ENCODE measurements around the gene CYP3A4. TPM values are rescaled to one million over a fixed set of nuclear protein-coding genes. Genes with fewer than 3 reads are reported as not detected.

CYP3A4 gene
- total and polyA plus RNA-seq, 2 of the 13 experiments (the other 11 are each of a cell fraction or from before 2014, with no cell fraction given), result 0.11 to 0.24 TPM

DNA sequence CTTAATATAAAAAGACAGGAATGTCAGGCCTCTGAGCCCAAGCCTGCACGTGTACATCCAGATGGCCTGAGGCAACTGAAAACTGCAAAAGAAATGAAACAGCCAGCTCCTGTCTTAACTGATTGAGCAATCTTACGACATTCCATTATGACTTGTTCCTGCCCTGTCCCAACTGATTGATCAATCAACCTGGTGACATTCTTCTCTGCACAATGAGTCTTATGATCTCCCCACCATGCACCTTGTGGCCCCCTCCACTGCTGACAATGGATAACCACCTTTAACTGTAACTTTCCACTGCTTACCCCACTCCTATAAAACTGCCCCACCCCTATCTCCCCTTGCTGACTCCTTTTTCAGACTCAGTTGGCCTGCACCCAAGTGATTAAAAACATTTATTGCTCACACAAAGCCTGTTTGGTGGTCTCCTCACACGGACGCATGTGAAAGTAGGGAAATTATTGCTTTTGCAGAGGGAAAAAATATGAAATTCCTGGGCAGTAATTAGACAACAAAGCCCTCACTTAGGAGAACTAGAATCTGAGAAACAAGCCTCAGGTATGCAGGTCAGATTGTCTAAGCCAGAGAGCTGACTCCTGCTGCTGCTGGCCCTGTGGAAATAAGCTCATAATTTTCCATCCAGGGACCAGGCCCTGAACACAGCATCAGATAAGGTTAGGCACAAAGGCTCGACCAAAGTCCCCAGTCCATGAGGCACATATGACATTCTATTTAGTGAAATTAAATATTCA is 54.3 kb downstream of the CYP3A4 start (continued):
- TF ChIP-seq AKAP8 (CRISPR knock-in tag; IDR thresholded peaks at IDR 0.05) (no peak), HMG20A (CRISPR knock-in tag; IDR thresholded peaks at IDR 0.05; ENCODE audit: borderline replicate concordance) (peak; percentile 47; the same call in 1 of the 2 replicates), CEBPB (IDR thresholded peaks at IDR 0.05; ENCODE audit: borderline replicate concordance, low read depth, low read length) (peak; percentile 98), CCDC6 (CRISPR knock-in tag; IDR thresholded peaks at IDR 0.05) (peak; percentile 40; the same call in 1 of the 2 replicates), HDAC1 (CRISPR knock-in tag; IDR thresholded peaks at IDR 0.05) (peak; percentile 44; the same call in 1 of the 2 replicates), SALL1 (CRISPR knock-in tag; IDR thresholded peaks at IDR 0.05) (peak; percentile 51; the same call in 1 of the 2 replicates), ZNF724P (CRISPR knock-in tag; IDR thresholded peaks at IDR 0.05; ENCODE audit: borderline replicate concordance) (no peak), ZFP37 (CRISPR knock-in tag; IDR thresholded peaks at IDR 0.05; ENCODE audit: borderline replicate concordance) (no peak), SIX4 (CRISPR knock-in tag; IDR thresholded peaks at IDR 0.05) (peak; percentile 60; the same call in 1 of the 2 replicates)
- TF ChIP-seq, protein P1, sequence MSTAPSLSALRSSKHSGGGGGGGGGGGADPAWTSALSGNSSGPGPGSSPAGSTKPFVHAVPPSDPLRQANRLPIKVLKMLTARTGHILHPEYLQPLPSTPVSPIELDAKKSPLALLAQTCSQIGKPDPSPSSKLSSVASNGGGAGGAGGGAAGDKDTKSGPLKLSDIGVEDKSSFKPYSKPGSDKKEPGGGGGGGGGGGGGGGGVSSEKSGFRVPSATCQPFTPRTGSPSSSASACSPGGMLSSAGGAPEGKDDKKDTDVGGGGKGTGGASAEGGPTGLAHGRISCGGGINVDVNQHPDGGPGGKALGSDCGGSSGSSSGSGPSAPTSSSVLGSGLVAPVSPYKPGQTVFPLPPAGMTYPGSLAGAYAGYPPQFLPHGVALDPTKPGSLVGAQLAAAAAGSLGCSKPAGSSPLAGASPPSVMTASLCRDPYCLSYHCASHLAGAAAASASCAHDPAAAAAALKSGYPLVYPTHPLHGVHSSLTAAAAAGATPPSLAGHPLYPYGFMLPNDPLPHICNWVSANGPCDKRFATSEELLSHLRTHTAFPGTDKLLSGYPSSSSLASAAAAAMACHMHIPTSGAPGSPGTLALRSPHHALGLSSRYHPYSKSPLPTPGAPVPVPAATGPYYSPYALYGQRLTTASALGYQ (CRISPR knock-in tag; IDR thresholded peaks at IDR 0.05), result 0 out of 2 replicates have a peak, but pooled peaks have one; percentile 29
- TF ChIP-seq, protein P2, sequence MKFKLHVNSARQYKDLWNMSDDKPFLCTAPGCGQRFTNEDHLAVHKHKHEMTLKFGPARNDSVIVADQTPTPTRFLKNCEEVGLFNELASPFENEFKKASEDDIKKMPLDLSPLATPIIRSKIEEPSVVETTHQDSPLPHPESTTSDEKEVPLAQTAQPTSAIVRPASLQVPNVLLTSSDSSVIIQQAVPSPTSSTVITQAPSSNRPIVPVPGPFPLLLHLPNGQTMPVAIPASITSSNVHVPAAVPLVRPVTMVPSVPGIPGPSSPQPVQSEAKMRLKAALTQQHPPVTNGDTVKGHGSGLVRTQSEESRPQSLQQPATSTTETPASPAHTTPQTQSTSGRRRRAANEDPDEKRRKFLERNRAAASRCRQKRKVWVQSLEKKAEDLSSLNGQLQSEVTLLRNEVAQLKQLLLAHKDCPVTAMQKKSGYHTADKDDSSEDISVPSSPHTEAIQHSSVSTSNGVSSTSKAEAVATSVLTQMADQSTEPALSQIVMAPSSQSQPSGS (CRISPR knock-in tag; IDR thresholded peaks at IDR 0.05), result peak; percentile 38; the same call in 1 of the 2 replicates
- TF ChIP-seq, protein P3, sequence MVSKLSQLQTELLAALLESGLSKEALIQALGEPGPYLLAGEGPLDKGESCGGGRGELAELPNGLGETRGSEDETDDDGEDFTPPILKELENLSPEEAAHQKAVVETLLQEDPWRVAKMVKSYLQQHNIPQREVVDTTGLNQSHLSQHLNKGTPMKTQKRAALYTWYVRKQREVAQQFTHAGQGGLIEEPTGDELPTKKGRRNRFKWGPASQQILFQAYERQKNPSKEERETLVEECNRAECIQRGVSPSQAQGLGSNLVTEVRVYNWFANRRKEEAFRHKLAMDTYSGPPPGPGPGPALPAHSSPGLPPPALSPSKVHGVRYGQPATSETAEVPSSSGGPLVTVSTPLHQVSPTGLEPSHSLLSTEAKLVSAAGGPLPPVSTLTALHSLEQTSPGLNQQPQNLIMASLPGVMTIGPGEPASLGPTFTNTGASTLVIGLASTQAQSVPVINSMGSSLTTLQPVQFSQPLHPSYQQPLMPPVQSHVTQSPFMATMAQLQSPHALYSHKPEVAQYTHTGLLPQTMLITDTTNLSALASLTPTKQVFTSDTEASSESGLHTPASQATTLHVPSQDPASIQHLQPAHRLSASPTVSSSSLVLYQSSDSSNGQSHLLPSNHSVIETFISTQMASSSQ (IDR thresholded peaks at IDR 0.05; ENCODE audit: low read depth), result peak; percentile 17; the same call in 1 of the 2 replicates
- TF ChIP-seq, protein P3 (CRISPR knock-in tag; IDR thresholded peaks at IDR 0.05; ENCODE audit: borderline replicate concordance), result peak; percentile 58; the same call in 1 of the 2 replicates
- TF ChIP-seq, protein P4, sequence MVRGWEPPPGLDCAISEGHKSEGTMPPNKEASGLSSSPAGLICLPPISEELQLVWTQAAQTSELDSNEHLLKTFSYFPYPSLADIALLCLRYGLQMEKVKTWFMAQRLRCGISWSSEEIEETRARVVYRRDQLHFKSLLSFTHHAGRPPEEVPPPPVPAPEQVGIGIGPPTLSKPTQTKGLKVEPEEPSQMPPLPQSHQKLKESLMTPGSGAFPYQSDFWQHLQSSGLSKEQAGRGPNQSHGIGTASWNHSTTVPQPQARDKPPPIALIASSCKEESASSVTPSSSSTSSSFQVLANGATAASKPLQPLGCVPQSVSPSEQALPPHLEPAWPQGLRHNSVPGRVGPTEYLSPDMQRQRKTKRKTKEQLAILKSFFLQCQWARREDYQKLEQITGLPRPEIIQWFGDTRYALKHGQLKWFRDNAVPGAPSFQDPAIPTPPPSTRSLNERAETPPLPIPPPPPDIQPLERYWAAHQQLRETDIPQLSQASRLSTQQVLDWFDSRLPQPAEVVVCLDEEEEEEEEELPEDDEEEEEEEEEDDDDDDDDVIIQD (CRISPR knock-in tag; IDR thresholded peaks at IDR 0.05; ENCODE audit: low read depth), result peak; percentile 17; the same call in 1 of the 2 replicates

Data from HepG2 (cell line).